BJ (cell line): ENCODE data around the gene FBXO34. TPM values are rescaled to one million over a fixed set of nuclear protein-coding genes. Genes with fewer than 3 reads are reported as not detected.

Experiments
- CTCF ChIA-PET: fragments of 350-600 bp; formaldehyde crosslinking; extraction: SDS; loops from one replicate; lab custom pipeline; 2021; ENCODE audit warnings: antibody characterized with exemption, inconsistent platforms; lab: Yijun Ruan, JAX
- POLR2A ChIA-PET: fragments of 300-600 bp; sonication (Branson Sonifier 250); formaldehyde crosslinking; extraction: SDS; loops from one replicate; lab custom pipeline; 2021; ENCODE audit warnings: antibody characterized with exemption; lab: Charles Lee
- DNase-seq: peaks from one replicate; pipeline ENCODE4 v3.0.0-alpha.2; 2011; ENCODE audit warnings: low read depth
- H3K27me3 ChIP-seq: 2 replicates; pipeline ENCODE4 v1.6.0; 2011; ENCODE audit warnings: low read length; ENCODE audit not compliant: control insufficient read depth, insufficient read depth
- H3K36me3 ChIP-seq: 2 replicates; pipeline ENCODE4 v1.5.1; 2011; ENCODE audit warnings: low read length; ENCODE audit not compliant: control insufficient read depth, insufficient read depth
- H3K4me3 ChIP-seq: 2 replicates; pipeline ENCODE4 v1.5.1; 2011; ENCODE audit warnings: low read depth, mild to moderate bottlenecking, control low read depth, low read length
- polyA plus RNA-seq: library from polyadenylated mRNA; depleted of rRNA; stranded (reverse); fragments of >200 nt; gene quantifications from 2 replicates; pipeline ENCODE4 v1.2.3, GENCODE V29; 2011
- TF ChIP-seq, protein P1 (sequence below): IDR thresholded peaks from 2 replicates; pipeline ENCODE4 v1.5.1; 2011; ENCODE audit warnings: low read depth, mild to moderate bottlenecking, control low read depth, inconsistent platforms, low read length, moderate library complexity; ENCODE audit not compliant: insufficient read depth

The FBXO34 gene
- polyA plus RNA-seq, 1 experiment = 15.0 TPM

- Histone ChIP-seq H3K36me3 (no peaks in the 10 kb centered on the region), H3K27me3 (peaks cover 13% of the 10 kb centered on the region), H3K4me3 (no peak overlapping the region)
- DNase-seq = no peak
- ChIA-PET CTCF (interaction anchor here (0.6 to 4.9 kb wide), 5 partner anchors 16 to 203 kb away, joined by 3 to 30 read pairs (median 3); partner anchors contain the start of gene FBXO34), POLR2A (no interaction called here)
- TF ChIP-seq, protein P1, sequence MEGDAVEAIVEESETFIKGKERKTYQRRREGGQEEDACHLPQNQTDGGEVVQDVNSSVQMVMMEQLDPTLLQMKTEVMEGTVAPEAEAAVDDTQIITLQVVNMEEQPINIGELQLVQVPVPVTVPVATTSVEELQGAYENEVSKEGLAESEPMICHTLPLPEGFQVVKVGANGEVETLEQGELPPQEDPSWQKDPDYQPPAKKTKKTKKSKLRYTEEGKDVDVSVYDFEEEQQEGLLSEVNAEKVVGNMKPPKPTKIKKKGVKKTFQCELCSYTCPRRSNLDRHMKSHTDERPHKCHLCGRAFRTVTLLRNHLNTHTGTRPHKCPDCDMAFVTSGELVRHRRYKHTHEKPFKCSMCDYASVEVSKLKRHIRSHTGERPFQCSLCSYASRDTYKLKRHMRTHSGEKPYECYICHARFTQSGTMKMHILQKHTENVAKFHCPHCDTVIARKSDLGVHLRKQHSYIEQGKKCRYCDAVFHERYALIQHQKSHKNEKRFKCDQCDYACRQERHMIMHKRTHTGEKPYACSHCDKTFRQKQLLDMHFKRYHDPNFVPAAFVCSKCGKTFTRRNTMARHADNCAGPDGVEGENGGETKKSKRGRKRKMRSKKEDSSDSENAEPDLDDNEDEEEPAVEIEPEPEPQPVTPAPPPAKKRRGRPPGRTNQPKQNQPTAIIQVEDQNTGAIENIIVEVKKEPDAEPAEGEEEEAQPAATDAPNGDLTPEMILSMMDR = no peak
Observed at GRCh38 chr14:55243813-55244212, 27.4 kb upstream of the FBXO34 start.

- CTCF ChIA-PET = interaction anchor here (0.5 to 4.9 kb wide), 17 partner anchors 11 to 192 kb away, joined by 3 to 30 read pairs (median 4); no protein-coding TSS in a partner anchor
- Histone ChIP-seq H3K4me3 (no peak overlapping the region), H3K27me3 (peaks cover 8% of the 10 kb centered on the region), H3K36me3 (no peaks in the 10 kb centered on the region)
- no peak for DNase-seq
- POLR2A ChIA-PET = no interaction called here
- TF ChIP-seq, protein P1 = peak; percentile 84
Observed at GRCh38 chr14:55245657-55246268, 25.5 kb upstream of the FBXO34 start.

- DNase-seq = no peak
- Histone ChIP-seq H3K27me3 (peaks cover 3% of the 10 kb centered on the region), H3K36me3 (no peaks in the 10 kb centered on the region), H3K4me3 (no peak overlapping the region)
- CTCF ChIA-PET = no interaction called here
- TF ChIP-seq, protein P1 = no peak
- POLR2A ChIA-PET = no interaction called here
Observed at GRCh38 chr14:55248411-55248810, 22.8 kb upstream of the FBXO34 start.

DNA sequence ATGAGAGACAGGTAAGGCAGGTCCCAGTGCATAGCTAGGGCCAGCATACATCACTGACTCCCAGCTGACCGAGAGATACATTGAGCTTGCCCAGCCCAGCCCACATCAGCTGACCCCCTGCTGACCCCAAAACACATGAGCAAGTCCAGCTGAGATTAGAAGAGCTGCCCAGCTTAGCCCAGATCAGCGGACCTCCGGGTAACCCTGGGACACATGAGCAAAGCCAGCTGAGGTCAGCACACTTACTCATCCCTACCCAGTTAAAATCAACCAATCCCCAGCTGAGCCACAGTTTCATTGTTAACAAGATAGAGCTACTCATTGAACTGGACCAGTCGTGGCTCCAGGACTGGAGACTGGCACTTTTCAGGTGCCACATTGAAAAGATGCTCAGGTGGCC, 21.8 kb upstream of the FBXO34 start:
- H3K27me3 ChIP-seq = peaks cover 3% of the 10 kb centered on the region
- H3K36me3 ChIP-seq = no peaks in the 10 kb centered on the region
- ChIA-PET CTCF (interaction anchor here (0.9 to 1.4 kb wide), 3 partner anchors 21 to 180 kb away, joined by 3 to 5 read pairs (median 5); no protein-coding TSS in a partner anchor), POLR2A (interaction anchor here (0.5 kb wide), 1 partner anchor 113 kb away, joined by 3 read pairs; no protein-coding TSS in a partner anchor)
- TF ChIP-seq, protein P1 = no peak
- DNase-seq = no peak
- H3K4me3 ChIP-seq = no peak overlapping the region

GRCh38 chr14:55253276-55253675, 17.9 kb upstream of the FBXO34 start:
- TF ChIP-seq, protein P1 = no peak
- CTCF ChIA-PET = interaction anchor here (1.0 to 1.2 kb wide), 2 partner anchors 40 to 101 kb away, joined by 3 to 4 read pairs; no protein-coding TSS in a partner anchor
- no peak for DNase-seq
- peaks cover 11% of the 10 kb centered on the region for H3K27me3 ChIP-seq
- POLR2A ChIA-PET = no interaction called here
- H3K36me3 ChIP-seq = no peaks in the 10 kb centered on the region
- H3K4me3 ChIP-seq = no peak overlapping the region
